ENCODE data around the gene SATB1.

- TF ChIP-seq POLR2AphosphoS5 (IDR thresholded peaks at IDR 0.05; ENCODE audit: borderline replicate concordance, low read depth, low read length) (no peak), EZH2 (IDR thresholded peaks at IDR 0.05) (no peak), FOXP2 (optimal IDR thresholded peaks at IDR 0.05; ENCODE audit: control extremely low read depth, extremely low read length, insufficient read depth) (no peak)
These were observed 48.5 kb downstream of the SATB1 start for GRCh38 chr3:18376682-18377081.
